Large intestine (tissue), 3 donors: ENCODE measurements around the gene TP53I13. TPM values are rescaled to one million over a fixed set of nuclear protein-coding genes. Genes with fewer than 3 reads are reported as not detected.
"Not testable (repeated sequence)": the region's sequence is repeated elsewhere in the genome, so short reads cannot be mapped to it uniquely, and the experiment has no call there.

Source experiments
- DNase-seq, 2 donors: peaks; one replicate each; pipeline versions ENCODE4 v3.0.0 to v3.0.0-alpha.2; 2013
- H3K27ac ChIP-seq: one replicate; pipeline ENCODE4 v1.5.1; 2013; ENCODE audit warnings: low read length
- H3K27me3 ChIP-seq: 2 replicates; pipeline ENCODE4 v1.6.1; 2013; ENCODE audit warnings: low read length; ENCODE audit not compliant: control insufficient read depth, insufficient read depth
- H3K36me3 ChIP-seq: 2 replicates; pipeline ENCODE4 v1.6.1; 2013; ENCODE audit warnings: low read length; ENCODE audit not compliant: control insufficient read depth, insufficient read depth
- H3K4me1 ChIP-seq: one replicate; pipeline ENCODE4 v1.6.1; 2013; ENCODE audit warnings: low read length; ENCODE audit not compliant: control insufficient read depth, insufficient read depth
- H3K4me3 ChIP-seq: one replicate; pipeline ENCODE4 v1.5.1; 2013; ENCODE audit warnings: low read length
- H3K9me3 ChIP-seq: one replicate; pipeline ENCODE4 v1.6.1; 2013; ENCODE audit warnings: mild to moderate bottlenecking, low read depth, low read length, moderate library complexity; ENCODE audit not compliant: control insufficient read depth
- WGBS: methylation state at CpG from one replicate; pipeline ENCODE4 v1.1.5; 2013; ENCODE audit warnings: low lambda C conversion rate; ENCODE audit not compliant: insufficient coverage; 5-methylcytosine and 5-hydroxymethylcytosine counted together
- polyA plus RNA-seq: library from polyadenylated mRNA; unstranded; fragments of 120-200 nt; gene quantifications from one replicate; pipeline ENCODE4 v1.2.1, GENCODE V29; 2013

The TP53I13 gene
- polyA plus RNA-seq, 1 donor = 77.0 TPM

GRCh38 chr17:29555840-29556239 lies 12.7 kb upstream of the TP53I13 start:
- 60% methylated on average over 1 of the region's 3 CpGs for WGBS
- peaks cover 13% of the 10 kb centered on the region for H3K4me1 ChIP-seq
- no peaks in the 10 kb centered on the region for H3K9me3 ChIP-seq
- no peak overlapping the region for H3K4me3 ChIP-seq
- H3K27ac ChIP-seq = no peak overlapping the region
- peak; percentile 51 to 74 for DNase-seq
- no peaks in the 10 kb centered on the region for H3K27me3 ChIP-seq
- peaks cover 2% of the 10 kb centered on the region for H3K36me3 ChIP-seq

GRCh38 chr17:29557085-29557738 lies 11.3 kb upstream of the TP53I13 start:
- Histone ChIP-seq H3K4me1 (peaks cover 13% of the 10 kb centered on the region), H3K9me3 (no peaks in the 10 kb centered on the region), H3K36me3 (peaks cover 10% of the 10 kb centered on the region), H3K27me3 (no peaks in the 10 kb centered on the region), H3K4me3 (no peak overlapping the region), H3K27ac (no peak overlapping the region)
- WGBS = no CpG with 5 or more reads among the region's 1 CpG
- no peak for DNase-seq

GRCh38 chr17:29557739-29558116 lies 10.8 kb upstream of the TP53I13 start:
- H3K9me3 ChIP-seq = no peaks in the 10 kb centered on the region

DNA sequence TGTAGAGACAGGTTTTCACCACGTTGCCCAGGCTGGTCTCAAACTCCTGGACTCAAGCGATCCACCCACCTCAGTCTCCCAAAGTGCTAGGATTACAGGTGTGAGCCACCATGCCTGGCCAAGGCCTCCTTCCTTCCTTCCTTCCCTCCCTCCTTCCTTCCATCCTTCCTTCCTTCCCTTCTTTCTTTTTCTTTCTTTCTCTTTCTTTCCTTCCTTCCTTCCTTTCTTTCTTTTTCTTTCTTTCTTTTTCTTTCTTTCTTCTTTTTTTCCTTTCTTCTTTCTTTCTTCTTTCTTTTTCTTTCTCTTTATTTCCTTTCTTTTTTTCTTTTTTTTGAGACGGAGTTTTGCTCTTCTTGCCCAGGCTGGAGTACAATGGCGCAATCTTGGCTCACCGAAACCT lies 10.4 kb upstream of the TP53I13 start:
- H3K4me3 ChIP-seq, DNase-seq, H3K27me3 ChIP-seq, H3K9me3 ChIP-seq, H3K27ac ChIP-seq: not testable (repeated sequence)
- Histone ChIP-seq H3K4me1 (peaks cover 17% of the 10 kb centered on the region), H3K36me3 (peaks cover 16% of the 10 kb centered on the region)
- 90% methylated on average over 1 of the region's 5 CpGs for WGBS

More at GRCh38 chr17:29557739-29558116, 10.8 kb upstream of the TP53I13 start:
- Histone ChIP-seq H3K27me3 (no peaks in the 10 kb centered on the region), H3K4me1 (peaks cover 17% of the 10 kb centered on the region), H3K4me3 (no peak overlapping the region), H3K27ac (no peak overlapping the region), H3K36me3 (peaks cover 15% of the 10 kb centered on the region)
- no peak for DNase-seq

DNA sequence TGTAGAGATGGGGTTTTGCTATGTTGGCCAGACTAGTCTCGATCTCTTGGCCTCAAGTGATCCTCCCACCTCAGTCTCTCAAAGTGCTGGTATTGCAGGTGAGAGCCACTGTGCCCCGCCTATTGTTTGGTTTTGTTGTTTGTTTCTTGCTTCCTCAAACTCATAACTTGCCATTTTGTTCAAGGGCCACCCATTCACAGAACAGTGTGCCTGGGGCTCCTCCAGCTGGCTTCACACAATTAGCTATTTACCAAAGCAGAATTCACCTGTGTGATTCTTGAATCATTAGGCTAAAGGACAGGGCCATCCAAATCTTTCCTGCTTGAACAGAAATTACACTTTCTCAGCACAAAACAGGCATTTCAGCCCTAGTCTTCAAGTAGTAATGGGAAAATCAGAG lies 8.9 kb upstream of the TP53I13 start:
- Histone ChIP-seq H3K27ac (no peak overlapping the region), H3K9me3 (no peaks in the 10 kb centered on the region), H3K27me3 (no peaks in the 10 kb centered on the region), H3K36me3 (peaks cover 19% of the 10 kb centered on the region), H3K4me3 (no peak overlapping the region), H3K4me1 (peaks cover 22% of the 10 kb centered on the region)
- DNase-seq = no peak
- no CpG with 5 or more reads among the region's 2 CpGs for WGBS

- peaks cover 27% of the 10 kb centered on the region for H3K4me1 ChIP-seq
Observed at GRCh38 chr17:29560316-29560715, 8.2 kb upstream of the TP53I13 start.

DNA sequence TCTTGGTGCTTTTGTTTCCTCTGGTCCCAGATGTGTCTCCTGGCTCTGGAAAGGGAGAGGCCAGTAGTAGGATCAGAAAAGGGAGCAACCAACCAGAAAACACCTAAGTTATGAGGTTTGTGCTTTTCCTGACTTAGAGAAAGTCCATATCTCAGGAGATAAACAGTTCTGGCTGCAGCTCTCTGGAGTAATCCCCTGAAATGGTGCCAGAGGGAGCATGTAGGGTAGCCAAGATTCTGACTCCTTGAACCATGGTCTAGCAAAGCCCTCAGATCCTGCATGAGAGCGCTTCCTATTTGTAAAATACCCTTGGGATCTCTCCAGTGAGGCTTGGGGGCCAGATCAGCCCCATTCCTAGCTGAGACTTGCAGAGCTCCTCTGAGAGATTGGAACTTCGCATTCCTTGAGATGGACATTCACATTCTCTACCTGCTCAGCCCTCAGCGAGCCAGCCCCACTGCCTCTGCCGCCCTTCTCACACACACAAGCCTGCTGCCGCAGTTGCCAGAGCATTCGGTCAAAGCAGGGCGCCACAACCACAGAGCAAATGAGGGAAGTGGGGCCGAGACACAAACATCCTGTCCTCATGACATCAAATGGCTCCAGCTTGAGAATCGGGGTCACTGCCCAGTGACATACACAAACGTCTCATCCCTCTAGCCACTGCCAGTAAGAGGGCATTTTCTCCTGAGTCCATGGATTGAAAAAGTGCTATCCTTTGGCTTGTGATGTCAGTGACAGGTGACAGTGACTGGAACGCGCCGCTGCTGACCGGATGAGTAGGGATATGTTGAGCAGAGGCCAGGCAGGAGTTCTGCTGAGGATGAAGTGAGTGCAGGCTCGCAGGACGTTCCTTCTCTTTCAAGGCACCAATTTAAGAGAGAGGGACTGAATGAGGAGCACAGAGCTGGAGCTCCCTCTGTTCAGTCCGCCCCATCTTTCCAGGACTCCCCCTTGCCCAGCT lies 6.7 kb upstream of the TP53I13 start:
- Histone ChIP-seq H3K36me3 (peaks cover 19% of the 10 kb centered on the region), H3K27ac (no peak overlapping the region), H3K27me3 (peaks cover 7% of the 10 kb centered on the region), H3K9me3 (no peaks in the 10 kb centered on the region), H3K4me1 (peaks cover 30% of the 10 kb centered on the region), H3K4me3 (no peak overlapping the region)
- WGBS = no CpG with 5 or more reads among the region's 17 CpGs
- no peak for DNase-seq

More at GRCh38 chr17:29560316-29560715, 8.2 kb upstream of the TP53I13 start:
- no CpG with 5 or more reads among the region's 6 CpGs for WGBS
- Histone ChIP-seq H3K27ac (no peak overlapping the region), H3K4me3 (no peak overlapping the region), H3K36me3 (peaks cover 19% of the 10 kb centered on the region), H3K9me3 (no peaks in the 10 kb centered on the region), H3K27me3 (no peaks in the 10 kb centered on the region)
- no peak for DNase-seq

GRCh38 chr17:29562615-29563014 lies 5.9 kb upstream of the TP53I13 start:
- H3K27ac ChIP-seq = no peak overlapping the region

GRCh38 chr17:29563816-29564215 lies 4.7 kb upstream of the TP53I13 start:
- Histone ChIP-seq H3K4me3 (no peak overlapping the region), H3K27me3 (peaks cover 7% of the 10 kb centered on the region), H3K27ac (no peak overlapping the region), H3K36me3 (peaks cover 19% of the 10 kb centered on the region), H3K4me1 (peaks cover 25% of the 10 kb centered on the region), H3K9me3 (no peaks in the 10 kb centered on the region)
- no CpG with 5 or more reads among the region's 3 CpGs for WGBS
- no peak for DNase-seq

More at GRCh38 chr17:29562615-29563014, 5.9 kb upstream of the TP53I13 start:
- no peak for DNase-seq
- H3K27me3 ChIP-seq = peaks cover 7% of the 10 kb centered on the region
- peaks cover 19% of the 10 kb centered on the region for H3K36me3 ChIP-seq
- no peaks in the 10 kb centered on the region for H3K9me3 ChIP-seq
- H3K4me1 ChIP-seq = peaks cover 25% of the 10 kb centered on the region
- no peak overlapping the region for H3K4me3 ChIP-seq
- WGBS = no CpG with 5 or more reads among the region's 18 CpGs

- DNase-seq = peak; percentile 60 to 78
- peak overlapping the region; percentile 87 for H3K27ac ChIP-seq
- H3K36me3 ChIP-seq = peaks cover 21% of the 10 kb centered on the region
- no CpG with 5 or more reads among the region's 55 CpGs for WGBS
- peaks cover 40% of the 10 kb centered on the region for H3K4me1 ChIP-seq
- H3K9me3 ChIP-seq = no peaks in the 10 kb centered on the region
- peak overlapping the region; percentile 71 for H3K4me3 ChIP-seq
- peaks cover 7% of the 10 kb centered on the region for H3K27me3 ChIP-seq
Observed at GRCh38 chr17:29565643-29566472, 2.6 kb upstream of the TP53I13 start.
